Spinal cord (tissue), 10 donors: ENCODE measurements around the gene NDEL1. TPM values are rescaled to one million over a fixed set of nuclear protein-coding genes. Genes with fewer than 3 reads are reported as not detected.

ENCODE experiments used
- DNase-seq, 6 donors: peaks; one replicate each; pipeline versions ENCODE4 v3.0.0 to v3.0.0-alpha.2; 2013 to 2015; ENCODE audit warnings: low spot score in 6 of 6, low read depth in 4 of 6
- H3K27ac ChIP-seq: one replicate; pipeline ENCODE4 v1.5.1; 2013; ENCODE audit warnings: low read depth, low read length, control low read depth
- H3K27me3 ChIP-seq: one replicate; pipeline ENCODE4 v1.6.1; 2013; ENCODE audit warnings: low read length; ENCODE audit not compliant: control insufficient read depth, insufficient read depth
- H3K36me3 ChIP-seq: one replicate; pipeline ENCODE4 v1.6.1; 2013; ENCODE audit warnings: low read length; ENCODE audit not compliant: control insufficient read depth, insufficient read depth
- H3K4me1 ChIP-seq: one replicate; pipeline ENCODE4 v1.6.1; 2013; ENCODE audit warnings: low read length; ENCODE audit not compliant: control insufficient read depth, insufficient read depth
- H3K4me3 ChIP-seq: one replicate; pipeline ENCODE4 v1.5.1; 2013; ENCODE audit warnings: low read depth, low read length, control low read depth
- H3K9me3 ChIP-seq: one replicate; pipeline ENCODE4 v1.6.1; 2013; ENCODE audit warnings: low read length; ENCODE audit not compliant: control insufficient read depth, insufficient read depth
- WGBS: methylation state at CpG from one replicate; pipeline ENCODE4 v1.1.5; 2013; ENCODE audit warnings: missing lambda C conversion rate; ENCODE audit not compliant: insufficient coverage; 5-methylcytosine and 5-hydroxymethylcytosine counted together
- polyA plus RNA-seq, 2 donors: library from polyadenylated mRNA; unstranded; fragments of 120-200 nt; gene quantifications; one replicate each; pipeline ENCODE4 v1.2.1, GENCODE V29; 2013; ENCODE audit not compliant: insufficient read length in 2 of 2
- total RNA-seq, 2 donors: library from RNA; depleted of rRNA in 1 of 2; stranded (reverse); fragments of 120-200 nt in 1 of 2; fragments of >200 nt in 1 of 2; gene quantifications; one replicate each; pipeline versions ENCODE4 v1.2.3 to v1.2.4, GENCODE V29; 2013 to 2014
- donor health status: healthy.

The NDEL1 gene
- total and polyA plus RNA-seq, 4 donors: 30.7 to 48.9 (median 47.1) TPM

DNA sequence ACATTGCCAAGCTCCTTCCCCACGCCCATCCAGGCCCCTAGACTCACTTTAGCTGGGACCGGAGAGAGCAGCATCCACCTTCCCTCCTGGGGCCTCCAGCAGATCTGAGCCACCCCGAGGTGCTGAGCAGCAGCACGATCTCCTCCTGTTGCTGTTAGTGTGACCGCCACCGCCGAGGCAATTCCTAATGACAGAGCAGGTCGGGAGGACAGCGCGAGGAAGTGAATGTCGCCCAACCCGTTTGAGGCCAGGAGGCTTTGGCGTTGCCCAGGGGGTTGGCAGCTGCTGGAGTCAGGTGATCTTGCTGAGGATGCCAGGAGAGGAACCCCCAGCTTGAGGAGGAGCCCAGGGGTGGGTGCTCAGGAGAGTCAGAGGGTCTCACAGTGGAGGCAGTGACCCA is 38.0 kb upstream of the NDEL1 start, which contains the start of gene RNF222:
RNF222 (minus strand) TSS at position 192 of the 400 bp plus-strand sequence. CDS start 4,366 bp downstream, outside the sequence.
- Histone ChIP-seq H3K4me1 (no peaks in the 10 kb centered on the region), H3K9me3 (no peaks in the 10 kb centered on the region), H3K27ac (no peak within 1 kb of the TSS), H3K4me3 (no peak within 1 kb of the TSS), H3K36me3 (no peaks in the 10 kb centered on the region), H3K27me3 (peaks cover 13% of the 10 kb centered on the region)
- DNase-seq: no peak
- 68% methylated on average over 13 of the region's 13 CpGs for WGBS

DNA sequence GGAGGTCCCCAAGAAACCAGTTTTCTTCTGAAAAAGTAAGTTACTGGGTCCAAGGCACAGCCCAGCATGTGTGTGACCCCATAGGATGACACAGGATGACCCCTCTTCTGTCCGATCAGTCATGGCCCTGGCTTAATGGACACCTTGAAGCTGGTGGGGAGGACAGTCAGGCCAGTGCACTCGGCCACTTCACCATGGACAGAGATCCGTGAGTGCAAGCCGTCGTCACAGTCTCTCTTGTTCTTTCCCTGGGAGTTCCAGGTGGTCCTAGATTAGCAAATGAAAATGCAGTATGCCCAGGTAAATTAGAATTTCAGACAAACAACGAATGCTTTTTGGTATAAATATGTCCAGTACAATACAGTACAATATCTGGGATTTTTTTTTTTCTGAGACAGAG is 36.7 kb upstream of the NDEL1 start:
- 55% methylated on average over 2 of the region's 6 CpGs for WGBS
- H3K4me1 ChIP-seq: no peaks in the 10 kb centered on the region
- H3K27ac ChIP-seq: no peak overlapping the region
- no peaks in the 10 kb centered on the region for H3K36me3 ChIP-seq
- H3K4me3 ChIP-seq: no peak overlapping the region
- H3K27me3 ChIP-seq: peaks cover 10% of the 10 kb centered on the region
- no peaks in the 10 kb centered on the region for H3K9me3 ChIP-seq
- no peak for DNase-seq

DNA sequence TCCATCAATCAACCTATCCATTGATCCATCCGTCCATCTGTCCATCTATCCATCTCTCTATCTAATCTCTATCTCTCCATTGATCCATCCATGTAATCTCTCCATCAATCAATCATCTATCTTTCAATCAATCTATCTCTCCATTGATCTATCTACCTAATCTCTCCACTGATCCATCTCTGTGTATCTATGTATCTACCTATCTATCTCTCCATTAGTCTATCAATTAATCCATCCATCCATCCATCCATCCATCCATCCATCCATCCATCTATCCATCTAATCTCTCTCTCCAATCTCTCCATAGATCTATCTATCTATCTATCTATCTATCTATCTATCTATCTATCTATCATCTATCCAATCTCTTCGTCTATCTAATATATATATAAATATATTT is 34.6 kb upstream of the NDEL1 start:
- no peak for DNase-seq
- Histone ChIP-seq H3K27me3 (peaks cover 9% of the 10 kb centered on the region), H3K36me3 (no peaks in the 10 kb centered on the region), H3K27ac (no peak overlapping the region), H3K4me3 (no peak overlapping the region), H3K9me3 (no peaks in the 10 kb centered on the region), H3K4me1 (no peaks in the 10 kb centered on the region)
- WGBS: 80% methylated on average over 1 of the region's 2 CpGs

DNA sequence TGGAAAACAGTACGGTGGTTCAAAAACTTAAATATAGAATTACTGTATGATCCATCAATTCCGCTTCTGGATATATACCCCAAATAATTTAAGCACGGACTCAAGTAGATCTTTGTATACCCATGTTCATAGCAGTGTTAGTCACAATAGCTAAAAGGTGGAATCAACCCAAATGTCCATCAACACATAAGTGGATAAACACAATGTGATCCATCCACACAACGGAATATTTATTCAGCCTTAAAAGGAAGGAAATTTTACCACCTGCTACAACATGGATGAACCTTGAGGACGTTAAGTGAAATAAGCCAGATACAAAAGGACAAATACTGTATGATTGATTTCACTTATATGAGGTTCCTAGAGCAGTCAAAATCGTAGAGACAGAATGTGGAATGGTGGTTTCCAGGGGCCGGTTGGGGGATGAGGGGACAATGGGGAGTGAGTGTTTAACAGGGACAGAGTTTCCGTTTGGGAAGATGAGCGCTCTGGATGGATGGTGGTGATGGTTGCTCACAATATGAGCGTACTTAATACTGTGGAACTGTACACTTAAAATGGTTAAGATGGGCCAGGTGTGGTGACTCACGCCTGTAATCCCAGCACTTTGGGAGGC is 32.7 kb upstream of the NDEL1 start:
- H3K27me3 ChIP-seq: peaks cover 2% of the 10 kb centered on the region
- H3K27ac ChIP-seq: no peak overlapping the region
- H3K4me1 ChIP-seq: no peaks in the 10 kb centered on the region
- no peak overlapping the region for H3K4me3 ChIP-seq
- no peaks in the 10 kb centered on the region for H3K9me3 ChIP-seq
- 80% methylated on average over 7 of the region's 11 CpGs for WGBS
- no peak for DNase-seq
- no peaks in the 10 kb centered on the region for H3K36me3 ChIP-seq

DNA sequence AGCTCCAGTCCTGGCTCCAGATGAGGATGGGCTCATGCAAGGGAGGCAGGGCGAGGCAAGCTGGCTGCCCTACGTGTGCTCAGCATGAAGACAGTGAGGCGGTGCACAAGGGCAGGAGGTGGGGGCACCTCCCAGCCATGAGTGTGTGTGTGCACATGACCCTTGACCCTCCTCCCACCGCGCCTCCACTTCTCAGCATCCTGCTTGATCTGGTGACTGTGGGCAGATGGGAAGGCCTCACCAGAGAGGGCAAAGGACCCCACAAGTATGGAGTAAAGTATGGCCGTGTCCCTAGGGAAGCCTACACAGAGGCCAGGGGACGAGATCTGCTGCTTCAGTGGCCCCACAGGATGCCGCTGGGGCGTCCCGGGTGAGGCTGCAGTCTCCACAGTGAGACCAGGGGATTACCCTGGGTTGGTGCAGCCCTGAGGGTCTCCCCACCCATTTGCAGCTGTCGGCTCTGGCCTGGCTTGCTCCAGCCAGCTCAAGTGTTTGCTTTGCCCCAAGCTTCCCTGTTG is 30.1 kb upstream of the NDEL1 start:
- Histone ChIP-seq H3K9me3 (no peaks in the 10 kb centered on the region), H3K4me3 (no peak overlapping the region), H3K36me3 (no peaks in the 10 kb centered on the region), H3K27ac (no peak overlapping the region), H3K27me3 (no peaks in the 10 kb centered on the region), H3K4me1 (no peaks in the 10 kb centered on the region)
- DNase-seq: no peak
- 86% methylated on average over 7 of the region's 11 CpGs for WGBS

DNA sequence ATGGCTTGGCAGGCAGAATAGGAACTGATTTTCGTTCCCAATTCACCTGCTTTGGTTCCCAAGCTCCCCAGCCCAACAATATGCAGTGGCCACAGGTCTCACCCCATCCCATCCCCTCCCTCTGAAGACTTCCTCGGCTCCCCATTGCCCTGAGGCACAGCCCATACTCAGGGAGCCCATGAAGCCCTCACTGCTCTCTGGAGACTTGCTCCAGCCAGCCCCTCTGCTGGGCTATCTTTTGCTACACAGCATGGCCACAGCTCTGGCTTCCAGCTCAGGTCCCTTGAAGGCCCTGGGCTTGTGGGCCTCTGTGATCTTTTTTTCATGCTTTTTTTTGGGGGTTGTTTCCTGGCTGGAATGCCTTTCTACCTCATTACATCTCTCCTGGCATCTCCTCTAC is 29.5 kb upstream of the NDEL1 start:
- Histone ChIP-seq H3K4me3 (no peak overlapping the region), H3K4me1 (no peaks in the 10 kb centered on the region), H3K36me3 (no peaks in the 10 kb centered on the region), H3K27ac (no peak overlapping the region), H3K9me3 (no peaks in the 10 kb centered on the region), H3K27me3 (peaks cover 2% of the 10 kb centered on the region)
- no peak for DNase-seq
- 74% methylated on average over 2 of the region's 2 CpGs for WGBS

DNA sequence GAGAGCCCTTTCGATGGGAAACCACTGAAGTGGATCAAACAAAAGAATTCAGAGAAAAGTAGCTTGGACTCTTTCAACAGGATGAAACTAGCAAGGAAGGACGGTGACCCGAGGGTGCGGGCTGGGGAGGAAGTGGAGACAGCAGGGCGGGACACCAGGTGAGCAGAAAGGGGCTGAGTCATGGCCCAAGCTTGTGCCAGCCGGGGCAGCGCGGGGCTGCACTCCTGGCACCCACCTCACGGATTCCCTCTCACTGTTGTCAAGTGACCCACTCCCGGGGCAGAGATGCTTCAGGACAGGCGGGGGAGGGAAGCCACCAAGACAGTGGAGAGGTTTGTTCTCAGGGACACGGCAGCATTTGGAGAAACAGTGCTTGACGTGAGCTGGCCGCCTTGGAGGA is 27.3 kb upstream of the NDEL1 start:
- Histone ChIP-seq H3K4me1 (no peaks in the 10 kb centered on the region), H3K4me3 (no peak overlapping the region), H3K27me3 (peaks cover 7% of the 10 kb centered on the region), H3K9me3 (no peaks in the 10 kb centered on the region), H3K27ac (no peak overlapping the region), H3K36me3 (no peaks in the 10 kb centered on the region)
- DNase-seq: no peak
- WGBS: 60% methylated on average over 11 of the region's 14 CpGs

DNA sequence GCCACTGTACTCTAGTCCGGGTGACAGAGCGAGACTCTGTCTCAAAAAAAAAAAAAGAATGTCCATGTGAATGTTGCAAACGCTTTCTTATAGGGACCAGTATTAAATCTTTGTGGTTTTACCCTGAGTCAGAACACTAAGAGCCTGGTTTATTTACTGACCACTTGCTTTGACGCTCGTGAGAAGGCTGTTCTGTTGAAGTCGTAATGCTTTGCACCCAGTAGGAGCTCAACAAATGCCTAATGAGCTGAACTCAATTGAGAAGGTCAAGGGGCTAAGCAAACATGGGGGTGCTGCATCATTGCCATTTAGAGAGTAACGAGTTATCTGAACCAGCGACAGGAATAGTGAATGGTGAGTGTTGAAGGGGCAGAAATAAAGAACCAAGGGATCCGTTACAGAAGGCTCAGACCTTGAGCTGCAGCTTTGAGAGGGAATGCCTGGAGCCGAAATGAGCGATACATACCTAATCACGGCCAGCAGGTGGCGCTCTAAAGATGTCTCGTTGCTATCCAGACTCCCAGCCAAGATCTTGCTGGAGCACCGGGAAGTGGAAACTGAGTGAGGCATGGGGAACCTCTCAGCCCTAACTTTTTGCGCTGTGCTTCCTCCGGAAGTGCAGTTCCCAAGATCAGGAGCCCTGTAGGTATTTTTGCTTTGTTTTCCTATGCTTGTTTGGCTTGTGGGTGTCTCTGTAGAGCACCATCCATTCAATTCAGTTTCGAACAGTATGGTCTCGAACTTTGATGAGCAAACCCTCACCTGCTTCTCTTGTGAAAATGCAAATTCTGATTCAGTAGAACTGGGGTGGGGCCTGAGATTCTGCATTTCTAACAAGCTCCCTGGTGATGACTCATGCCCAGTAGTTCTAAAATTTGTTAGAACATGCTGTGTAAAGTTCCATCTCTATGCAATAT is 25.5 kb upstream of the NDEL1 start:
- Histone ChIP-seq H3K36me3 (no peaks in the 10 kb centered on the region), H3K9me3 (no peaks in the 10 kb centered on the region), H3K27me3 (peaks cover 7% of the 10 kb centered on the region), H3K27ac (no peak overlapping the region), H3K4me3 (no peak overlapping the region), H3K4me1 (no peaks in the 10 kb centered on the region)
- 22% methylated on average over 15 of the region's 19 CpGs for WGBS
- DNase-seq: peak; percentile 69 to 96 (median 88)

DNA sequence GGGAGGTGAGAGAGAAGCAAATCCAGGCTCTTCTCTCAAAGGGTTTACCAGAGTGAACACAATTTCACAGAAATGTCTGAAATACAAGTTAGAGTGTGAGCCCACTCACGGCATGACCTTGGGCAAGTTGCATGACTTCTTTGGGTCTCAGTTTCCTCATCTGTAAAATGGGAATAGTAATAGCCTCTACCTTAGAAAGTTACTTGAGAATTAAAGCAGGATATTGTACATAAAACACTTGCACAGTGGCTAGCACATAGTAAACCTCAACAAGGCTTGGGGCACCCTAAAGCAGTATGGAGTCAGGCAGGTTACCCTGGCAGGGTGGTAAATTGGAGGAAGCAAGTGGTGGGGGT is 24.8 kb upstream of the NDEL1 start:
- Histone ChIP-seq H3K27me3 (peaks cover 7% of the 10 kb centered on the region), H3K27ac (no peak overlapping the region), H3K4me3 (no peak overlapping the region), H3K9me3 (no peaks in the 10 kb centered on the region), H3K4me1 (no peaks in the 10 kb centered on the region), H3K36me3 (no peaks in the 10 kb centered on the region)
- no CpG with 5 or more reads among the region's 1 CpG for WGBS
- DNase-seq: no peak
